Measurements from ENCODE around the gene ZBP1.

GRCh38 chr20:57570145-57570850, 49.9 kb downstream of the ZBP1 start:
- TF ChIP-seq CTCF (IDR thresholded peaks at IDR 0.05) (no peak), POLR2A (IDR thresholded peaks at IDR 0.05) (no peak)
